Mucosa of descending colon (tissue), 3 donors: ENCODE measurements around the gene TIGD4. TPM values are rescaled to one million over a fixed set of nuclear protein-coding genes. Genes with fewer than 3 reads are reported as not detected.
"Not testable (repeated sequence)": the region's sequence is repeated elsewhere in the genome, so short reads cannot be mapped to it uniquely, and the experiment has no call there.

Experiments used
- ATAC-seq: fragments of 200-7000 bp; cut with Tn5 transposase; one replicate; pipeline ENCODE4 v1.9.1; 2020; ENCODE audit warnings: mild to moderate bottlenecking, moderate library complexity
- DNase-seq, 3 donors: peaks; one replicate each; pipeline ENCODE4 v3.0.0-alpha.2; 2020
- H3K36me3 ChIP-seq: fragments of 200-600 bp; one replicate; pipeline ENCODE4 v1.8.0; 2021; ENCODE audit warnings: low read depth, mild to moderate bottlenecking
- H3K4me1 ChIP-seq: fragments of 200-600 bp; one replicate; pipeline ENCODE4 v1.8.0; 2021; ENCODE audit warnings: low read depth, mild to moderate bottlenecking
- H3K4me3 ChIP-seq: fragments of 200-600 bp; one replicate; pipeline ENCODE4 v1.8.0; 2021; ENCODE audit warnings: mild to moderate bottlenecking
- H3K9me3 ChIP-seq: fragments of 200-600 bp; one replicate; pipeline ENCODE4 v1.8.0; 2021; ENCODE audit warnings: mild to moderate bottlenecking
- CTCF ChIP-seq: fragments of 200-600 bp; IDR thresholded peaks from one replicate; pipeline ENCODE4 v1.8.0; 2022; ENCODE audit warnings: antibody characterized with exemption, mild to moderate bottlenecking
- intact Hi-C, 2 donors: fragments of 100-400 bp; cut with DNase I in 1 of 2; cut with micrococcal nuclease in 1 of 2; formaldehyde crosslinking; loops; one replicate each; pipeline versions ENCODE4 v1.11.0 to v1.11.1; 2022; cut with DNase I, micrococcal nuclease
- total RNA-seq, 3 donors: library from RNA; stranded (reverse); fragmentation: NEBNext Ultra II Directional in 2 of 3; extraction: Animal tissue kit (Norgen Biotek cat#: 25700) in 2 of 3; gene quantifications; one replicate each; pipeline versions ENCODE4 v1.2.1 to v1.2.4, GENCODE V29; 2021 to 2023
- donor health status: DM: no; HTN: no; CAD: no; lungs with moderate emphysema.
- donor health status: DM: no; HTN: no; CAD: no.
- donor health status: DM: no; HTN: yes; CAD: no.

The TIGD4 gene
- total RNA-seq, 3 donors from 2014 or later, result 0.23 to 0.39 (median 0.38) TPM

DNA sequence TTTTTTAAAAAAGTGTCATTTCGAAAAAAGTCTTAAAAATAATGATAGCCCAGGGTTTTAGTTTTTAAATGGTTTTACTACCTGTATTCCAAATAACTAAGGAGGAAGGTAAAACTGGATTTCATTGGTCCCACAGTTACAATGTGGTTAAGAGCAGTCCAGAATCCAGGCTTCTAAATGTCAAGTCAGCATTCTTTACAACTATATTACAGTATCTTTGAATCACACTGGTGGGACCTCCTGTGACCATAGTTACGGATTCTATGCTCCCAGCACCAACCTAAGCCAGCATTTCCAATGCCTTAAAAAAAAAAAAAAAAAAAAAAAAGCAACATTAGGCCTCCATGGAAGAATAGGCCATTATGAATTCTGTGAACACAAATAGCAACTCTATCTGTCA, 6.2 kb downstream of the TIGD4 start:
- H3K9me3 ChIP-seq, result no peaks in the 10 kb centered on the region
- TF ChIP-seq CTCF, result no peak
- H3K4me3 ChIP-seq, result no peak overlapping the region
- ATAC-seq (no peak), DNase-seq (no peak)
- no peaks in the 10 kb centered on the region for H3K4me1 ChIP-seq
- H3K36me3 ChIP-seq, result no peaks in the 10 kb centered on the region
- intact Hi-C loops, result no loop called here

DNA sequence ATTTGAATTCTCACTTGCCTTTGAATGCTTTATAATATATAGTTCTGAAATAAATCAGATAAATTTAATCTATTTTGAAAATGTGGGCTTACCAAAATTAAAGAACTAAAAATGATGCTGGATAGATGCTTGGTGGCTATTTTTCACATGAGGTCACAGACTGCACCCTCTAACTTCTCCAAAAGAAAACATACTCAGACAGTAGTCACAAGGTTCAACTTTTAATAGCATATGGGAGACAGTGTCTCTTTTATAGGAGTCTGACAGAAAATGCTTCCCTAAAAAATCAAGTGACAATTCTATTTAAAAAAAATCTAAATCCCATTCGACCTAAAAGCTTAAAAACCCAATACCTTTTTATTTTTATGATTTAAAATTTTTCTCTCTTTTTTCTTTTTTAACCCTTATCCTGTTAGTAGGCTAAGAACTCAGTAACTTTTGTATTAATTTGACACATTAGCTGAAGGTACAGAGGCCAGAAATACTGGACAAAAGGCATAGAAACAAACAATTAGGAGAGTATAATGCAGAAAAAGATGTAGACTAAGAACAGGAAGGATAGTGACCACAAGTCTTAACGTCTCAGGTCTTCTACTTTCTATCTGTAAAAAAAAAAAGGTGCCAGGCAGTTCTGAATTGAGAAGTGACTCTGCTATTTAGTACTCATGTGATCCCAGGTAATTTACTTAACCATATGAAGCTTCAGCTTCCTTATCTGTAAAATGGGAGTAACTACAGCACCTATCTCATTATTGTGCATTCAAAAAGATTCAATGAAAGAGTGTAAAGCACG, 7.6 kb downstream of the TIGD4 start:
- DNase-seq (no peak), ATAC-seq (no peak)
- no peak for TF ChIP-seq CTCF
- H3K36me3 ChIP-seq, result no peaks in the 10 kb centered on the region
- intact Hi-C loops, result no loop called here
- no peaks in the 10 kb centered on the region for H3K4me1 ChIP-seq
- no peak overlapping the region for H3K4me3 ChIP-seq
- no peaks in the 10 kb centered on the region for H3K9me3 ChIP-seq

DNA sequence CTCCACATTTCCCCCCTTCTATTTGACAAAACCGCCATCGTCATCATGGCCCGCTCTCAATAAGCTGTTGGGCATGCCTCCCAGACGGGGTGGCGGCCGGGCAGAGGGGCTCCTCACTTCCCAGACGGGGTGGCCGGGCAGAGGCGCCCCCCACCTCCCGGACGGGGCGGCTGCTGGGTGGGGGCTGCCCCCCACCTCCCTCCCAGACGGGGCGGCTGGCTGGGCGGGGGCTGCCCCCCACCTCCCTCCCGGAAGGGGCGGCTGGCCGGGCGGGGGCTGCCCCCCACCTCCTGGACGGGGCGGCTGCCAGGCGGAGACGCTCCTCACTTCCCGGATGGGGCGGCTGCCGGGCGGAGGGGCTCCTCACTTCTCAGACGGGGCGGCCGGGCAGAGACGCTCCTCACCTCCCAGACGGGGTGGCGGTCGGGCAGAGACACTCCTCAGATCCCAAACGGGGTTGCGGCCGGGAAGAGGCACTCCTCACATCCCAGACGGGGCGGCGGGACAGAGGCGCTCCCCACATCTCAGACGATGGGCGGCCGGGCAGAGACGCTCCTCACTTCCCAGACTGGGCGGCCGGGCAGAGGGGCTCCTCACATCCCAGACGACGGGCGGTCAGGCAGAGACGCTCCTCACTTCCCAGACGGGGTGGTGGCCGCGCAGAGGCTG, 14.3 kb downstream of the TIGD4 start:
- H3K4me3 ChIP-seq, H3K9me3 ChIP-seq, ATAC-seq, DNase-seq, H3K4me1 ChIP-seq, H3K36me3 ChIP-seq, intact Hi-C loops: not testable (repeated sequence)

GRCh38 chr4:152763796-152764195, 15.7 kb downstream of the TIGD4 start:
- TF ChIP-seq CTCF, result no peak

GRCh38 chr4:152748619-152749018, 30.9 kb downstream of the TIGD4 start:
- ATAC-seq, result no peak

More at GRCh38 chr4:152763796-152764195, 15.7 kb downstream of the TIGD4 start:
- Histone ChIP-seq H3K9me3 (no peaks in the 10 kb centered on the region), H3K36me3 (no peaks in the 10 kb centered on the region), H3K4me1 (no peaks in the 10 kb centered on the region), H3K4me3 (no peak overlapping the region)
- intact Hi-C loops, result no loop called here
- ATAC-seq (no peak), DNase-seq (no peak)

More at GRCh38 chr4:152748619-152749018, 30.9 kb downstream of the TIGD4 start:
- intact Hi-C loops, result no loop called here
- no peak for TF ChIP-seq CTCF
- Histone ChIP-seq H3K4me1 (no peaks in the 10 kb centered on the region), H3K36me3 (no peaks in the 10 kb centered on the region), H3K9me3 (no peaks in the 10 kb centered on the region), H3K4me3 (no peak overlapping the region)
- no peak for DNase-seq
